Measurements from ENCODE around the gene CCDC158. TPM values are rescaled to one million over a fixed set of nuclear protein-coding genes. Genes with fewer than 3 reads are reported as not detected.

CCDC158 gene
- total RNA-seq, 1 donor from 2014 or later = not detected

- ATAC-seq (ENCODE audit: low read depth) (no peak), DNase-seq (no peak)
- no peaks in the 10 kb centered on the region for H3K9me3 Mint-ChIP-seq
- ChIA-PET CTCF (interaction anchor here (1.0 kb wide), 1 partner anchor 94 kb away, joined by 4 read pairs; no protein-coding TSS in a partner anchor), POLR2A (no interaction called here)
- intact Hi-C loops (cut with micrococcal nuclease) = no loop called here
- H3K27ac Mint-ChIP-seq = no peak overlapping the region
- H3K4me1 Mint-ChIP-seq = peaks cover 4% of the 10 kb centered on the region
- no peak overlapping the region for H3K4me3 Mint-ChIP-seq
- no peaks in the 10 kb centered on the region for H3K36me3 Mint-ChIP-seq (ENCODE audit: low read depth)
- TF ChIP-seq CTCF (IDR thresholded peaks at IDR 0.05) = no peak
- peaks cover 3% of the 10 kb centered on the region for H3K27me3 Mint-ChIP-seq
Measured at GRCh38 chr4:76410636-76411035, 10.3 kb downstream of the CCDC158 start.

- ChIA-PET CTCF (no interaction called here), POLR2A (no interaction called here)
- H3K4me3 Mint-ChIP-seq = no peak overlapping the region
- H3K9me3 Mint-ChIP-seq = no peaks in the 10 kb centered on the region
- intact Hi-C loops (cut with micrococcal nuclease) = no loop called here
- DNase-seq = no peak
- TF ChIP-seq CTCF (IDR thresholded peaks at IDR 0.05) = no peak
- H3K36me3 Mint-ChIP-seq (ENCODE audit: low read depth) = no peaks in the 10 kb centered on the region
- H3K4me1 Mint-ChIP-seq = peaks cover 4% of the 10 kb centered on the region
- ATAC-seq (ENCODE audit: low read depth) = no peak
- H3K27me3 Mint-ChIP-seq = peaks cover 5% of the 10 kb centered on the region
- no peak overlapping the region for H3K27ac Mint-ChIP-seq
Measured at GRCh38 chr4:76407440-76408119, 13.4 kb downstream of the CCDC158 start.

- Mint-ChIP-seq H3K36me3 (ENCODE audit: low read depth) (no peaks in the 10 kb centered on the region), H3K4me3 (no peak overlapping the region), H3K4me1 (peaks cover 4% of the 10 kb centered on the region), H3K27me3 (peaks cover 7% of the 10 kb centered on the region), H3K27ac (no peak overlapping the region), H3K9me3 (no peaks in the 10 kb centered on the region)
- intact Hi-C loops (cut with micrococcal nuclease) = no loop called here
- ChIA-PET CTCF (no interaction called here), POLR2A (no interaction called here)
- ATAC-seq (ENCODE audit: low read depth) (no peak), DNase-seq (no peak)
- no peak for TF ChIP-seq CTCF (IDR thresholded peaks at IDR 0.05)
Measured at GRCh38 chr4:76406081-76406480, 14.9 kb downstream of the CCDC158 start.

GRCh38 chr4:76401654-76402053, 19.3 kb downstream of the CCDC158 start:
- Mint-ChIP-seq H3K36me3 (ENCODE audit: low read depth) (no peaks in the 10 kb centered on the region), H3K27ac (no peak overlapping the region), H3K4me3 (no peak overlapping the region), H3K4me1 (no peaks in the 10 kb centered on the region), H3K27me3 (peaks cover 22% of the 10 kb centered on the region), H3K9me3 (peaks cover 6% of the 10 kb centered on the region)
- intact Hi-C loops (cut with micrococcal nuclease) = no loop called here
- ChIA-PET POLR2A (no interaction called here), CTCF (no interaction called here)
- no peak for DNase-seq
- TF ChIP-seq CTCF (IDR thresholded peaks at IDR 0.05) = no peak
- no peak for ATAC-seq (ENCODE audit: low read depth)

GRCh38 chr4:76388160-76388908, 32.6 kb downstream of the CCDC158 start:
- intact Hi-C loops (cut with micrococcal nuclease) = no loop called here
- Mint-ChIP-seq H3K9me3 (peaks cover 19% of the 10 kb centered on the region), H3K27me3 (peaks cover 22% of the 10 kb centered on the region), H3K27ac (no peak overlapping the region), H3K36me3 (ENCODE audit: low read depth) (no peaks in the 10 kb centered on the region), H3K4me1 (no peaks in the 10 kb centered on the region), H3K4me3 (no peak overlapping the region)
- no peak for ATAC-seq (ENCODE audit: low read depth)
- DNase-seq = no peak
- ChIA-PET POLR2A (no interaction called here), CTCF (no interaction called here)
- no peak for TF ChIP-seq CTCF (IDR thresholded peaks at IDR 0.05)

Data from activated B cell treated with CpG ODN at 0.5 μM for 24 hours (primary cell).